T-cell (primary cell): ENCODE measurements around the gene TMEM161A. TPM values are rescaled to one million over a fixed set of nuclear protein-coding genes. Genes with fewer than 3 reads are reported as not detected.

Experiments
- ATAC-seq, 4 experiments: fragments of 200-7000 bp in 3 of 4; fragments of 150-1000 bp in 1 of 4; cut with Tn5 transposase; replicated peaks in 1 of 4; 1 replicate in 3 of 4; 2 replicates in 1 of 4; pipeline ENCODE4 v1.10.0; 2021; ENCODE audit warnings: moderate library complexity in 3 of 4, mild to moderate bottlenecking in 2 of 4, moderate number of reproducible peaks in 1 of 4
- CTCF ChIA-PET, 2 donors: fragments of 300-600 bp; sonication (Branson Sonifier 250); formaldehyde crosslinking; loops; one replicate each; lab custom pipeline; 2022; ENCODE audit warnings: antibody characterized with exemption in 2 of 2; lab: Charles Lee
- POLR2A ChIA-PET, 2 donors: fragments of 300-600 bp; sonication (Branson Sonifier 250); formaldehyde crosslinking; loops; one replicate each; lab custom pipeline; 2022; ENCODE audit warnings: antibody characterized with exemption in 2 of 2; lab: Charles Lee
- DNase-seq, 35 experiments: peaks; one replicate each; pipeline versions ENCODE4 v3.0.0 to v3.0.0-alpha.2; 2013 to 2023
- H3K27ac ChIP-seq: one replicate; pipeline ENCODE4 v1.5.1; 2013; ENCODE audit warnings: low read length
- H3K27me3 ChIP-seq, 2 experiments: replicated peaks in 1 of 2; 1 replicate in 1 of 2; 2 replicates in 1 of 2; pipeline versions ENCODE4 v1.6.1 to v1.7.0; 2013; ENCODE audit warnings: low read length in 1 of 2, mixed read lengths in 1 of 2; ENCODE audit not compliant: control insufficient read depth in 2 of 2, insufficient read depth in 2 of 2; ENCODE audit errors: extremely low read depth in 1 of 2
- H3K36me3 ChIP-seq, 2 donors: 1 replicate in 1 of 2; 2 replicates in 1 of 2; pipeline versions ENCODE4 v1.6.1 to v1.7.0; 2013; ENCODE audit warnings: low read length in 1 of 2; ENCODE audit not compliant: control insufficient read depth in 2 of 2, insufficient read depth in 1 of 2; ENCODE audit errors: extremely low read depth in 1 of 2
- H3K4me1 ChIP-seq, 2 experiments: 1 replicate in 1 of 2; 2 replicates in 1 of 2; pipeline versions ENCODE4 v1.6.1 to v1.7.0; 2013; ENCODE audit warnings: low read length in 2 of 2, mixed read lengths in 1 of 2; ENCODE audit not compliant: insufficient read depth in 2 of 2, control insufficient read depth in 1 of 2; ENCODE audit errors: extremely low read depth in 1 of 2
- H3K4me3 ChIP-seq, 2 donors: 1 replicate in 1 of 2; 2 replicates in 1 of 2; pipeline versions ENCODE4 v1.5.1 to v1.7.0; 2013; ENCODE audit warnings: mild to moderate bottlenecking in 2 of 2, low read length in 1 of 2, moderate library complexity in 1 of 2; ENCODE audit not compliant: control insufficient read depth in 1 of 2; ENCODE audit errors: extremely low read depth in 1 of 2
- H3K9me3 ChIP-seq: 2 replicates; pipeline ENCODE4 v1.7.0; 2013
- H3K27ac Mint-ChIP-seq, 2 donors: one replicate each; pipeline ENCODE4 v1.8.0; 2020 to 2021; ENCODE audit warnings: mild to moderate bottlenecking in 2 of 2, mixed read lengths in 2 of 2
- H3K27me3 Mint-ChIP-seq, 2 donors: one replicate each; pipeline ENCODE4 v1.8.0; 2021 to 2022; ENCODE audit warnings: mixed read lengths in 2 of 2
- H3K36me3 Mint-ChIP-seq: one replicate; pipeline ENCODE4 v1.8.0; 2021; ENCODE audit warnings: mixed read lengths
- H3K4me1 Mint-ChIP-seq, 3 donors: one replicate each; pipeline ENCODE4 v1.8.0; 2020 to 2022; ENCODE audit warnings: mixed read lengths in 3 of 3, mild to moderate bottlenecking in 1 of 3
- H3K4me3 Mint-ChIP-seq, 3 donors: one replicate each; pipeline ENCODE4 v1.8.0; 2020 to 2022; ENCODE audit warnings: mild to moderate bottlenecking in 3 of 3, mixed read lengths in 3 of 3, moderate library complexity in 3 of 3
- H3K9me3 Mint-ChIP-seq, 3 donors: one replicate each; pipeline ENCODE4 v1.8.0; 2020 to 2022; ENCODE audit warnings: mixed read lengths in 3 of 3
- WGBS: methylation state at CpG from one replicate; pipeline ENCODE4 v1.1.5; 2013; ENCODE audit warnings: missing lambda C conversion rate; ENCODE audit not compliant: insufficient coverage; 5-methylcytosine and 5-hydroxymethylcytosine counted together
- total RNA-seq, 35 experiments: library from RNA in 6 of 35; stranded (reverse) in 6 of 35; fragments of 120-200 nt in 1 of 35; gene quantifications; one replicate each; pipeline versions ENCODE4 v1.2.1 to v1.2.4 and lab custom pipeline; 2013 to 2026

Gene TMEM161A
- total RNA-seq, 5 donors from 2014 or later (not counting 1 experiment from before 2014, with no cell fraction given), result 14.3 to 36.7 (median 34.4) TPM

DNA sequence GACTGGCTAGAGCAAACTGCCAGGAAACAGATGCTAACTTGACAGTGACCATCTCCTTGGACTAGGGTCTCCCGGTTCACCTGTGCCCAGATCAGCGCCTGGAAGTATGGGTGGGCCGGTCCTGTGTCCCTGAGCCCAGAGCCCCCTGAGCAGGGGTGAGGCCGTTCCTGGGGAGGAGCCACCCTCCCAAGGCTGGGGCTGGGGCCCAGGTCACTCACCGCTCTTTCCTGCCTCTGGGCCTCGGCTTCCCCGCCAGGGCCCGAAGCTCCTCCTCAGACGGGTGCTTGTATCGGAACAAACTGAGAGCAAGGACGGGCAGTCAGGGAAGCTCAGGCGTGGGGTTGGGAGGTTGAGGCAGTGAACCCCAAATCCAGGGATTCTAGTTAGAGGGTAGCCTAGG lies 5.4 kb downstream of the TMEM161A start:
- Histone ChIP-seq H3K27me3 (no peaks in the 10 kb centered on the region), H3K27ac (no peak overlapping the region), H3K36me3 (no peaks in the 10 kb centered on the region), H3K9me3 (no peaks in the 10 kb centered on the region), H3K4me1 (peaks cover 3 to 18% of the 10 kb centered on the region in 2 experiments), H3K4me3 (no peak overlapping the region)
- POLR2A ChIA-PET, result no interaction called here
- ATAC-seq (no peak), DNase-seq (no peak)
- CTCF ChIA-PET, result no interaction called here
- no peaks in the 10 kb centered on the region for H3K27me3 Mint-ChIP-seq
- no peak overlapping the region for H3K4me3 Mint-ChIP-seq
- peaks cover 10% of the 10 kb centered on the region for H3K36me3 Mint-ChIP-seq
- peaks cover 16 to 28% (median 19%) of the 10 kb centered on the region in 3 donors for H3K4me1 Mint-ChIP-seq
- H3K27ac Mint-ChIP-seq, result no peak overlapping the region
- H3K9me3 Mint-ChIP-seq, result peaks cover 0 to 4% (median 4%) of the 10 kb centered on the region in 3 donors
- 98% methylated on average over 12 of the region's 12 CpGs for WGBS

DNA sequence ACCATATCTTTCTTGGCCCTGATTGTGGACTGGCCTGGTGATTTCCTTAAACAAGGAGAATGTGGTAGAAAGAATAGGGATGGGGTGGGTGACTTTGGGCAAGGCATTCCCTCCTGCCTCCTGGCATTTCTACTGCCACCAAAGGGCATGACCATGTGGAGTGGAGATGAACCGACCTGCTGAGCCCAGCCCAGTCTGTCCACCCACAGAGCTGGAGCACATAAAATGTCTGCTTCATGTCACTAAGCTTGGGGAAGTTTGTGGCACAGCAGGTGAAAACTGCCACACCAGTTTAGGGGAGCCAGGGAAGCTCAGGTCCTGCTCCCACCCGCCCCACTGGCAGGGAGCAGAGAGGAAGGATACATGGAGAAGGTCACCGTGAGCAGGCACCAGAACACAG lies 6.3 kb downstream of the TMEM161A start:
- Mint-ChIP-seq H3K36me3 (peaks cover 10% of the 10 kb centered on the region), H3K27me3 (no peaks in the 10 kb centered on the region), H3K27ac (no peak overlapping the region), H3K9me3 (peaks cover 0 to 4% (median 4%) of the 10 kb centered on the region in 3 donors), H3K4me3 (no peak overlapping the region), H3K4me1 (peaks cover 7 to 18% (median 10%) of the 10 kb centered on the region in 3 donors)
- ChIA-PET CTCF (no interaction called here), POLR2A (no interaction called here)
- no peaks in the 10 kb centered on the region for H3K9me3 ChIP-seq
- H3K36me3 ChIP-seq, result no peaks in the 10 kb centered on the region
- H3K27ac ChIP-seq, result no peak overlapping the region
- peaks cover 0 to 9% of the 10 kb centered on the region in 2 experiments for H3K4me1 ChIP-seq
- WGBS, result 89% methylated on average over 3 of the region's 3 CpGs
- ATAC-seq, result no peak
- DNase-seq, result no peak
- no peak overlapping the region for H3K4me3 ChIP-seq
- no peaks in the 10 kb centered on the region for H3K27me3 ChIP-seq

DNA sequence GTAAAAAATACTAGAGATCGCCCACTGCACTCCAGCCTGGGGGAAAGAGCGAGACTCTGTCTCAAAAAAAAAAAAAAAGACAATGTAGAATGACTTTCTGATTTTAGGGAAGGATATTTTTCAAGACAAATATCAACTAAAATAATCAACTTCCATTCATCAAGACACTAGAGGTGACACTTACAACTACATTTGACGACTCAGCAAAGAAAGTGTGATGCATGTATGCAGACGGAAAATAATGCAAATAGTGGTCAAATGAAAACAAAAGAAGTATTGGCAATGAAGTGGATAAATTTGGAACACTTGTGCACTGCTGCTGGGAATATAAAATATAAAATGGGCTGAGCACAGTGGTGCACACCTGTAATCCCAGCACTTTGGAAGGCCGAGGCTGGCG lies 12.2 kb downstream of the TMEM161A start:
- POLR2A ChIA-PET, result no interaction called here
- H3K27ac Mint-ChIP-seq, result no peak overlapping the region
- ATAC-seq (no peak), DNase-seq (no peak)
- H3K9me3 ChIP-seq, result no peaks in the 10 kb centered on the region
- no peaks in the 10 kb centered on the region for H3K4me1 ChIP-seq
- no peak overlapping the region for H3K4me3 ChIP-seq
- no peaks in the 10 kb centered on the region for H3K27me3 ChIP-seq
- H3K4me3 Mint-ChIP-seq, result no peak overlapping the region
- H3K4me1 Mint-ChIP-seq, result no peaks in the 10 kb centered on the region
- H3K27me3 Mint-ChIP-seq, result no peaks in the 10 kb centered on the region
- 80% methylated on average over 1 of the region's 6 CpGs for WGBS
- H3K36me3 ChIP-seq, result peaks cover 0 to 9% of the 10 kb centered on the region in 2 donors
- no peak overlapping the region for H3K27ac ChIP-seq
- peaks cover 6 to 10% (median 7%) of the 10 kb centered on the region in 3 donors for H3K9me3 Mint-ChIP-seq
- CTCF ChIA-PET, result interaction anchor here in 1 of 2 donors (0.6 kb wide), 1 partner anchor 282 kb away, joined by 4 read pairs; no protein-coding TSS in a partner anchor
- H3K36me3 Mint-ChIP-seq, result peaks cover 23% of the 10 kb centered on the region

DNA sequence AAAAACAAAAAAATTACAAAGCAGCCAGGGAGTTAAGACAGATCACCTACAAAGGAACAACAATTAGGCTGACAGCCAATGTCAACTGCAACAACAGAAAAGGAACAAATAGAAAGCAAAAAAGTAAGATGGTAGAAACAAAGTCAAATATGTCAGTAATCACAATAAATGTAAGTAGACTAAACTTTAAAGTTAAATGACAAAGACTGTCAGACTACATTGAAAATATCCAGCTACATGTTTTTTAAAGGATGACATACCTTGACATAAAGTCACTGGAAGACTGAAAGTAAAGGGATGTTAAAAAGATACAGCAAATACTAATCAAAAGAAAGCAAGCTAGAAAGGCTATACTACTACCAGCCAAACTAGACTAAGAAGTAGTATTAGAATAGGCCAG lies 14.9 kb downstream of the TMEM161A start:
- Mint-ChIP-seq H3K27ac (no peak overlapping the region), H3K36me3 (peaks cover 27% of the 10 kb centered on the region)
- CTCF ChIA-PET, result no interaction called here

DNA sequence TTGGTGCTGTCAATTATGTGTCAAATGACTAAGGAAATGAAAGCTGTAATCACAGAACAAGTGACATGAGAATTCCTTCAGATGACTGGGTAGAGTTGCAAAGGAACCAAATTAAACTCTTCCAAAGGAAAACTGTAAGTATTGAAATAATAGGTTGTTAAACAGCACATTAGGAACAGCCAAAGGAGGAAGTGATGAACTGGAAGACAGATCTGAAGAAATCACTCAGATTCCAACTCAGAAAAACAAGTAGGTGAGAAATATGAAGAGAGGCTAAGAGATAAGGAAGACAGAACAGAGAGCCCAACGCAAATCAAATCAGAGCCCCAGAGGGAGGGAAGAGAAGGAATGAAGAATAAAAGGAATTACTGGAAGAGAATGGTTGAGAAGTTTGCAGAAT lies 15.4 kb downstream of the TMEM161A start:
- Mint-ChIP-seq H3K4me3 (no peak overlapping the region), H3K27me3 (no peaks in the 10 kb centered on the region), H3K27ac (no peak overlapping the region), H3K9me3 (peaks cover 6 to 10% (median 7%) of the 10 kb centered on the region in 3 donors), H3K36me3 (peaks cover 27% of the 10 kb centered on the region), H3K4me1 (no peaks in the 10 kb centered on the region)
- H3K4me1 ChIP-seq, result no peaks in the 10 kb centered on the region
- no CpG with 5 or more reads among the region's 1 CpG for WGBS
- peaks cover 9% of the 10 kb centered on the region in 2 donors for H3K36me3 ChIP-seq
- no peak overlapping the region for H3K4me3 ChIP-seq
- H3K27me3 ChIP-seq, result no peaks in the 10 kb centered on the region
- ATAC-seq (no peak), DNase-seq (no peak)
- no peak overlapping the region for H3K27ac ChIP-seq
- H3K9me3 ChIP-seq, result no peaks in the 10 kb centered on the region
- POLR2A ChIA-PET, result no interaction called here
- CTCF ChIA-PET, result no interaction called here

More for the DNA sequence above, 14.9 kb downstream of the TMEM161A start:
- H3K36me3 ChIP-seq, result peaks cover 9% of the 10 kb centered on the region in 2 donors
- H3K4me3 ChIP-seq, result no peak overlapping the region
- H3K9me3 ChIP-seq, result no peaks in the 10 kb centered on the region
- H3K4me1 Mint-ChIP-seq, result no peaks in the 10 kb centered on the region
- H3K27me3 ChIP-seq, result no peaks in the 10 kb centered on the region
- H3K9me3 Mint-ChIP-seq, result peaks cover 6 to 10% (median 7%) of the 10 kb centered on the region in 3 donors
- H3K4me1 ChIP-seq, result no peaks in the 10 kb centered on the region
- DNase-seq, result no peak
- ATAC-seq, result no peak
- no peak overlapping the region for H3K4me3 Mint-ChIP-seq
- H3K27me3 Mint-ChIP-seq, result no peaks in the 10 kb centered on the region
- H3K27ac ChIP-seq, result no peak overlapping the region
- POLR2A ChIA-PET, result interaction anchor here in 1 of 2 donors (0.6 kb wide), 1 partner anchor 54 kb away, joined by 3 read pairs; no protein-coding TSS in a partner anchor

DNA sequence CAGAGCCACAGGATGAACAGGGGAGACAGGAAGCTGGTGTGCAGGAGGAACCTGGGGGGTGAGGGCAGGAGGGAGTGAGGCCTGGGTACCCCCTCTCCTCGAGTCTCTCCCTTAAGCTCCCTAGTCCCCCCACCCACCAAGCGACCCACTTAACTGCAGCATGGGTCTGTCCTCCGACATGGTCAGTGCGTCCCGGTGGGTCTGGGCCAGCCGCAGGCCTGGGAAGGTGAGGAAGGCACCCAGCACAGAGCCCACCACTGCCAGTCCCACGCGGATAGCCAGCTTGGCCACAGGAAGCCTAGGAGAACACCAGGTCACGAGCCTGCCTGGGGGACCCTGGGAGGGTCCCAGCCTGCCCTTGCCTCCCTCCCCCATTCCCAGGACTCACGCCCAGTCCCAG lies 16.9 kb downstream of the TMEM161A start:
- Mint-ChIP-seq H3K36me3 (peaks cover 27% of the 10 kb centered on the region), H3K4me3 (no peak overlapping the region), H3K27ac (no peak overlapping the region), H3K27me3 (no peaks in the 10 kb centered on the region), H3K4me1 (no peaks in the 10 kb centered on the region), H3K9me3 (peaks cover 6 to 10% (median 7%) of the 10 kb centered on the region in 3 donors)
- Histone ChIP-seq H3K9me3 (no peaks in the 10 kb centered on the region), H3K4me3 (no peak overlapping the region), H3K27me3 (no peaks in the 10 kb centered on the region), H3K27ac (no peak overlapping the region), H3K36me3 (peaks cover 9% of the 10 kb centered on the region in 2 donors), H3K4me1 (no peaks in the 10 kb centered on the region)
- ChIA-PET CTCF (no interaction called here), POLR2A (no interaction called here)
- WGBS, result 94% methylated on average over 8 of the region's 10 CpGs
- DNase-seq (no peak), ATAC-seq (no peak)
